ENCODE results near the gene SCLY.
"Not testable (repeated sequence)": the region's sequence is repeated elsewhere in the genome, so short reads cannot be mapped to it uniquely, and the experiment has no call there.

The SCLY gene

GRCh38 chr2:238042090-238042489 lies 18.7 kb upstream of the SCLY start:
- peaks cover 53% of the 10 kb centered on the region for H3K36me3 ChIP-seq (ENCODE audit: insufficient read depth, low read depth, low read length)
- no peaks in the 10 kb centered on the region for H3K4me1 ChIP-seq (ENCODE audit: insufficient read depth, low read length)
- H3K4me3 ChIP-seq (ENCODE audit: low read length): no peak overlapping the region
- no peak overlapping the region for H3K27ac ChIP-seq (ENCODE audit: low read length)
- no peak overlapping the region for H3K9ac ChIP-seq (ENCODE audit: low read depth, low read length)
- H3K9me3 ChIP-seq (ENCODE audit: insufficient read depth, low read depth, low read length): peaks cover 3% of the 10 kb centered on the region; the same call in 1 of the 2 replicates
- no peaks in the 10 kb centered on the region for H3K27me3 ChIP-seq (ENCODE audit: insufficient read depth, low read length)

- Histone ChIP-seq H3K36me3 (ENCODE audit: insufficient read depth, low read depth, low read length) (peaks cover 45% of the 10 kb centered on the region), H3K4me1 (ENCODE audit: insufficient read depth, low read length) (no peaks in the 10 kb centered on the region), H3K4me3 (ENCODE audit: low read length) (no peak overlapping the region), H3K9ac (ENCODE audit: low read depth, low read length) (no peak overlapping the region), H3K27me3 (ENCODE audit: insufficient read depth, low read length) (no peaks in the 10 kb centered on the region), H3K27ac (ENCODE audit: low read length) (no peak overlapping the region), H3K9me3 (ENCODE audit: insufficient read depth, low read depth, low read length) (peaks cover 3% of the 10 kb centered on the region; the same call in 1 of the 2 replicates)
These were observed 17.8 kb upstream of the SCLY start for GRCh38 chr2:238042849-238043584.

GRCh38 chr2:238043851-238044250 lies 16.9 kb upstream of the SCLY start:
- no peaks in the 10 kb centered on the region for H3K4me1 ChIP-seq (ENCODE audit: insufficient read depth, low read length)
- no peak overlapping the region for H3K9ac ChIP-seq (ENCODE audit: low read depth, low read length)
- no peak overlapping the region for H3K27ac ChIP-seq (ENCODE audit: low read length)
- H3K36me3 ChIP-seq (ENCODE audit: insufficient read depth, low read depth, low read length): peaks cover 37% of the 10 kb centered on the region
- H3K27me3 ChIP-seq (ENCODE audit: insufficient read depth, low read length): no peaks in the 10 kb centered on the region
- H3K4me3 ChIP-seq (ENCODE audit: low read length): no peak overlapping the region
- peaks cover 3% of the 10 kb centered on the region; the same call in 1 of the 2 replicates for H3K9me3 ChIP-seq (ENCODE audit: insufficient read depth, low read depth, low read length)

- Histone ChIP-seq H3K36me3 (ENCODE audit: insufficient read depth, low read depth, low read length) (peaks cover 26% of the 10 kb centered on the region), H3K9me3 (ENCODE audit: insufficient read depth, low read depth, low read length) (peaks cover 3% of the 10 kb centered on the region; the same call in 1 of the 2 replicates), H3K9ac (ENCODE audit: low read depth, low read length) (no peak overlapping the region), H3K27ac (ENCODE audit: low read length) (no peak overlapping the region), H3K4me1 (ENCODE audit: insufficient read depth, low read length) (no peaks in the 10 kb centered on the region), H3K4me3 (ENCODE audit: low read length) (no peak overlapping the region), H3K27me3 (ENCODE audit: insufficient read depth, low read length) (no peaks in the 10 kb centered on the region)
These were observed 15.2 kb upstream of the SCLY start for GRCh38 chr2:238045575-238045974.

- H3K9ac ChIP-seq (ENCODE audit: low read depth, low read length): no peak overlapping the region
- H3K27ac ChIP-seq (ENCODE audit: low read length): no peak overlapping the region
- no peak overlapping the region for H3K4me3 ChIP-seq (ENCODE audit: low read length)
- no peaks in the 10 kb centered on the region for H3K27me3 ChIP-seq (ENCODE audit: insufficient read depth, low read length)
- H3K36me3 ChIP-seq (ENCODE audit: insufficient read depth, low read depth, low read length): peaks cover 15% of the 10 kb centered on the region
- H3K9me3 ChIP-seq (ENCODE audit: insufficient read depth, low read depth, low read length): peaks cover 3% of the 10 kb centered on the region; the same call in 1 of the 2 replicates
- H3K4me1 ChIP-seq (ENCODE audit: insufficient read depth, low read length): no peaks in the 10 kb centered on the region
These were observed 14.0 kb upstream of the SCLY start for GRCh38 chr2:238046725-238047270.

GRCh38 chr2:238053191-238053776 lies 7.5 kb upstream of the SCLY start:
- no peak overlapping the region for H3K4me3 ChIP-seq (ENCODE audit: low read length)
- H3K27me3 ChIP-seq (ENCODE audit: insufficient read depth, low read length): no peaks in the 10 kb centered on the region
- no peak overlapping the region for H3K9ac ChIP-seq (ENCODE audit: low read depth, low read length)
- no peak overlapping the region for H3K27ac ChIP-seq (ENCODE audit: low read length)
- no peaks in the 10 kb centered on the region for H3K36me3 ChIP-seq (ENCODE audit: insufficient read depth, low read depth, low read length)
- no peaks in the 10 kb centered on the region for H3K9me3 ChIP-seq (ENCODE audit: insufficient read depth, low read depth, low read length)
- H3K4me1 ChIP-seq (ENCODE audit: insufficient read depth, low read length): no peaks in the 10 kb centered on the region

GRCh38 chr2:238055841-238056240 lies 5.0 kb upstream of the SCLY start:
- Histone ChIP-seq H3K4me1 (ENCODE audit: insufficient read depth, low read length) (0 out of 2 replicates have a peak, but pooled peaks cover 3% of the 10 kb centered on the region), H3K4me3 (ENCODE audit: low read length) (no peak overlapping the region), H3K9me3 (ENCODE audit: insufficient read depth, low read depth, low read length) (no peaks in the 10 kb centered on the region), H3K36me3 (ENCODE audit: insufficient read depth, low read depth, low read length) (no peaks in the 10 kb centered on the region), H3K27ac (ENCODE audit: low read length) (no peak overlapping the region), H3K9ac (ENCODE audit: low read depth, low read length) (no peak overlapping the region), H3K27me3 (ENCODE audit: insufficient read depth, low read length) (no peaks in the 10 kb centered on the region)

GRCh38 chr2:238057696-238058575 lies 2.9 kb upstream of the SCLY start:
- not testable (repeated sequence) for H3K9me3 ChIP-seq (ENCODE audit: insufficient read depth, low read depth, low read length); H3K27ac ChIP-seq (ENCODE audit: low read length); H3K4me1 ChIP-seq (ENCODE audit: insufficient read depth, low read length); H3K4me3 ChIP-seq (ENCODE audit: low read length); H3K36me3 ChIP-seq (ENCODE audit: insufficient read depth, low read depth, low read length); H3K27me3 ChIP-seq (ENCODE audit: insufficient read depth, low read length); H3K9ac ChIP-seq (ENCODE audit: low read depth, low read length)

- H3K9me3 ChIP-seq (ENCODE audit: insufficient read depth, low read depth, low read length): no peaks in the 10 kb centered on the region
- peaks cover 5% of the 10 kb centered on the region; the same call in 1 of the 2 replicates for H3K4me1 ChIP-seq (ENCODE audit: insufficient read depth, low read length)
- no peak overlapping the region for H3K27ac ChIP-seq (ENCODE audit: low read length)
- H3K27me3 ChIP-seq (ENCODE audit: insufficient read depth, low read length): no peaks in the 10 kb centered on the region
- peaks cover 11% of the 10 kb centered on the region for H3K36me3 ChIP-seq (ENCODE audit: insufficient read depth, low read depth, low read length)
- peak overlapping the region; percentile 99 for H3K4me3 ChIP-seq (ENCODE audit: low read length)
- peak overlapping the region; percentile 94; the same call in 1 of the 2 replicates for H3K9ac ChIP-seq (ENCODE audit: low read depth, low read length)
These were observed 1.3 kb upstream of the SCLY start for GRCh38 chr2:238059505-238059904.

GRCh38 chr2:238060096-238060541 lies 682 bp upstream of the SCLY start:
- Histone ChIP-seq H3K36me3 (ENCODE audit: insufficient read depth, low read depth, low read length) (peaks cover 17% of the 10 kb centered on the region), H3K27me3 (ENCODE audit: insufficient read depth, low read length) (no peaks in the 10 kb centered on the region), H3K27ac (ENCODE audit: low read length) (peak overlapping the region; percentile 82), H3K9ac (ENCODE audit: low read depth, low read length) (peak overlapping the region; percentile 94), H3K4me1 (ENCODE audit: insufficient read depth, low read length) (peaks cover 5% of the 10 kb centered on the region; the same call in 1 of the 2 replicates), H3K4me3 (ENCODE audit: low read length) (peak overlapping the region; percentile 99), H3K9me3 (ENCODE audit: insufficient read depth, low read depth, low read length) (no peaks in the 10 kb centered on the region)
